HEK293 (cell line): ENCODE measurements around the gene L3HYPDH.

Experiments used
- CTCF ChIA-PET: fragments of 350-600 bp; formaldehyde crosslinking; extraction: SDS; loops from one replicate; lab custom pipeline; 2021; ENCODE audit warnings: antibody characterized with exemption; lab: Yijun Ruan, JAX
- POLR2A ChIA-PET: fragments of 300-600 bp; formaldehyde crosslinking; extraction: SDS; loops from one replicate; lab custom pipeline; 2020; ENCODE audit warnings: antibody characterized with exemption, inconsistent platforms; lab: Yijun Ruan, JAX
- H3K27ac ChIP-seq: fragments of 200-500 bp; sonication (Bioruptor generic); 2 replicates; pipeline ENCODE4 v1.5.1; 2014; ENCODE audit warnings: low read depth, low read length, control low read depth, inconsistent platforms; ENCODE audit errors: extremely low read depth
- H3K36me3 ChIP-seq, 2 experiments: fragments of 200-500 bp in 1 of 2; sonication (Bioruptor generic) in 1 of 2; 1 replicate in 1 of 2; 2 replicates in 1 of 2; pipeline ENCODE4 v1.5.1; 2014 to 2017; ENCODE audit warnings: inconsistent platforms in 2 of 2, low read length in 2 of 2; ENCODE audit not compliant: control insufficient read depth in 2 of 2, insufficient read depth in 1 of 2
- H3K4me1 ChIP-seq: fragments of 200-500 bp; sonication (Bioruptor generic); 2 replicates; pipeline ENCODE4 v1.5.1; 2014; ENCODE audit warnings: mild to moderate bottlenecking, low read length, inconsistent platforms; ENCODE audit not compliant: control insufficient read depth, insufficient read depth
- H3K4me3 ChIP-seq: 2 replicates; pipeline ENCODE4 v1.5.1; 2011; ENCODE audit warnings: low read depth, mild to moderate bottlenecking, control low read depth, low read length, moderate library complexity
- H3K9me3 ChIP-seq: fragments of 200-500 bp; sonication (Bioruptor generic); 2 replicates; pipeline ENCODE4 v1.5.1; 2014; ENCODE audit warnings: low read depth, low read length, inconsistent platforms; ENCODE audit not compliant: control insufficient read depth, insufficient read depth
- GLIS1 ChIP-seq: fragments of 450-650 bp; formaldehyde crosslinking; IDR thresholded peaks from 2 replicates; pipeline ENCODE4 v1.5.1; 2016; ENCODE audit warnings: missing biosample characterization, missing genetic modification characterization
- HIC1 ChIP-seq: fragments of 450-650 bp; formaldehyde crosslinking; IDR thresholded peaks from 2 replicates; pipeline ENCODE4 v1.5.1; 2016; ENCODE audit warnings: missing biosample characterization, missing genetic modification characterization
- HOXC10 ChIP-seq: sonication (generic); formaldehyde crosslinking; IDR thresholded peaks from 2 replicates; pipeline ENCODE4 v1.8.1; 2023; ENCODE audit warnings: mild to moderate bottlenecking, missing genetic modification reagents
- SP2 ChIP-seq: fragments of 450-650 bp; formaldehyde crosslinking; IDR thresholded peaks from 2 replicates; pipeline ENCODE4 v1.5.1; 2016; ENCODE audit warnings: missing biosample characterization, missing genetic modification characterization
- SP3 ChIP-seq: fragments of 450-650 bp; formaldehyde crosslinking; IDR thresholded peaks from 2 replicates; pipeline ENCODE4 v1.5.1; 2016; ENCODE audit warnings: missing biosample characterization, missing genetic modification characterization
- YY1 ChIP-seq: fragments of 450-650 bp; formaldehyde crosslinking; IDR thresholded peaks from 2 replicates; pipeline ENCODE4 v1.5.1; 2018; ENCODE audit warnings: missing biosample characterization, missing genetic modification characterization
- ZFHX2 ChIP-seq: fragments of 450-650 bp; formaldehyde crosslinking; conservative IDR thresholded peaks from 2 replicates; pipeline ENCODE4 v1.5.1; 2016; ENCODE audit warnings: missing biosample characterization, missing genetic modification characterization
- ZNF114 ChIP-seq: fragments of 450-650 bp; formaldehyde crosslinking; IDR thresholded peaks from 2 replicates; pipeline ENCODE4 v1.5.0; 2017; ENCODE audit warnings: missing biosample characterization, missing genetic modification characterization
- ZNF133 ChIP-seq: fragments of 450-650 bp; formaldehyde crosslinking; IDR thresholded peaks from 2 replicates; pipeline ENCODE4 v1.5.1; 2016; ENCODE audit warnings: missing biosample characterization, missing genetic modification characterization
- ZNF211 ChIP-seq: fragments of 450-650 bp; formaldehyde crosslinking; IDR thresholded peaks from 2 replicates; pipeline ENCODE4 v1.5.1; 2016; ENCODE audit warnings: low read depth, missing biosample characterization, missing genetic modification characterization
- ZNF214 ChIP-seq: fragments of 450-650 bp; formaldehyde crosslinking; IDR thresholded peaks from 2 replicates; pipeline ENCODE4 v1.5.1; 2017; ENCODE audit warnings: missing biosample characterization, mild to moderate bottlenecking, missing genetic modification characterization, borderline replicate concordance
- ZNF292 ChIP-seq: fragments of 450-650 bp; formaldehyde crosslinking; IDR thresholded peaks from 2 replicates; pipeline ENCODE4 v1.5.1; 2016; ENCODE audit warnings: low read depth, missing biosample characterization, missing genetic modification characterization, borderline replicate concordance
- ZNF341 ChIP-seq: fragments of 450-650 bp; formaldehyde crosslinking; IDR thresholded peaks from 2 replicates; pipeline ENCODE4; 2016; ENCODE audit warnings: low read depth, missing biosample characterization, missing genetic modification characterization
- ZNF521 ChIP-seq: fragments of 450-650 bp; formaldehyde crosslinking; IDR thresholded peaks from 2 replicates; pipeline ENCODE4 v1.5.1; 2017; ENCODE audit warnings: missing biosample characterization, mild to moderate bottlenecking, missing genetic modification characterization
- ZNF548 ChIP-seq: fragments of 450-650 bp; formaldehyde crosslinking; IDR thresholded peaks from 2 replicates; pipeline ENCODE4 v1.5.1; 2016; ENCODE audit warnings: missing biosample characterization, missing genetic modification characterization
- ZNF596 ChIP-seq: fragments of 450-650 bp; IDR thresholded peaks from 2 replicates; pipeline ENCODE4 v1.5.0; 2018; ENCODE audit warnings: missing biosample characterization, mild to moderate bottlenecking, missing genetic modification characterization, moderate library complexity
- ZNF621 ChIP-seq: fragments of 450-650 bp; formaldehyde crosslinking; IDR thresholded peaks from 2 replicates; pipeline ENCODE4 v1.5.1; 2017; ENCODE audit warnings: missing biosample characterization, missing genetic modification characterization
- ZNF626 ChIP-seq: fragments of 450-650 bp; sonication (Bioruptor Pico); formaldehyde crosslinking; IDR thresholded peaks from 2 replicates; pipeline ENCODE4 v1.5.1; 2018; ENCODE audit warnings: missing biosample characterization, missing genetic modification characterization, inconsistent platforms
- ZNF629 ChIP-seq: fragments of 450-650 bp; formaldehyde crosslinking; IDR thresholded peaks from 2 replicates; pipeline ENCODE4 v1.5.1; 2017; ENCODE audit warnings: missing biosample characterization, missing genetic modification characterization
- ZNF677 ChIP-seq: fragments of 450-650 bp; IDR thresholded peaks from 2 replicates; pipeline ENCODE4 v1.5.0; 2018; ENCODE audit warnings: missing biosample characterization, mild to moderate bottlenecking, missing genetic modification characterization, moderate library complexity
- ZNF76 ChIP-seq: fragments of 450-650 bp; formaldehyde crosslinking; IDR thresholded peaks from 2 replicates; pipeline ENCODE4; 2016; ENCODE audit warnings: low read depth, missing biosample characterization, missing genetic modification characterization, borderline replicate concordance
- ZNF792 ChIP-seq: fragments of 450-650 bp; formaldehyde crosslinking; IDR thresholded peaks from 2 replicates; pipeline ENCODE4 v1.5.1; 2016; ENCODE audit warnings: missing biosample characterization, missing genetic modification characterization
- ZSCAN23 ChIP-seq: fragments of 450-650 bp; formaldehyde crosslinking; IDR thresholded peaks from 2 replicates; pipeline ENCODE4 v1.5.1; 2016; ENCODE audit warnings: missing biosample characterization, missing genetic modification characterization
- TF ChIP-seq, protein P1 (sequence below): fragments of 450-650 bp; formaldehyde crosslinking; IDR thresholded peaks from 2 replicates; pipeline ENCODE4 v1.5.1; 2016; ENCODE audit warnings: missing biosample characterization, missing genetic modification characterization

L3HYPDH gene

GRCh38 chr14:59532419-59532818 lies 48.2 kb upstream of the L3HYPDH start:
- Histone ChIP-seq H3K27ac (no peak overlapping the region), H3K4me1 (no peaks in the 10 kb centered on the region), H3K36me3 (no peaks in the 10 kb centered on the region; a peak in 1 of 3 replicates), H3K4me3 (no peak overlapping the region), H3K9me3 (no peaks in the 10 kb centered on the region)
- POLR2A ChIA-PET = no interaction called here
- CTCF ChIA-PET = no interaction called here
- TF ChIP-seq ZNF341 (tag by site-specific recombination) (no peak), YY1 (tag by site-specific recombination) (no peak), ZNF292 (tag by site-specific recombination) (no peak)

- no peak for TF ChIP-seq ZNF629
- no peak for TF ChIP-seq ZNF114 (tag by site-specific recombination)
- no peak for TF ChIP-seq ZNF792 (tag by site-specific recombination)
- no peak for TF ChIP-seq ZNF214 (tag by site-specific recombination)
- no peak for TF ChIP-seq ZNF521
- TF ChIP-seq ZNF677 (tag by site-specific recombination) = no peak
- TF ChIP-seq ZNF76 (tag by site-specific recombination) = no peak
- TF ChIP-seq, all 188 proteins: peak for 0
- H3K27ac ChIP-seq = no peak overlapping the region
- POLR2A ChIA-PET = no interaction called here
- CTCF ChIA-PET = interaction anchor here (0.7 kb wide), 1 partner anchor 22 kb away, joined by 3 read pairs; no protein-coding TSS in a partner anchor
- H3K9me3 ChIP-seq = no peaks in the 10 kb centered on the region
- H3K4me3 ChIP-seq = no peak overlapping the region
- H3K36me3 ChIP-seq = no peaks in the 10 kb centered on the region
- no peaks in the 10 kb centered on the region for H3K4me1 ChIP-seq
Observed at GRCh38 chr14:59530349-59530748, 46.1 kb upstream of the L3HYPDH start.

DNA sequence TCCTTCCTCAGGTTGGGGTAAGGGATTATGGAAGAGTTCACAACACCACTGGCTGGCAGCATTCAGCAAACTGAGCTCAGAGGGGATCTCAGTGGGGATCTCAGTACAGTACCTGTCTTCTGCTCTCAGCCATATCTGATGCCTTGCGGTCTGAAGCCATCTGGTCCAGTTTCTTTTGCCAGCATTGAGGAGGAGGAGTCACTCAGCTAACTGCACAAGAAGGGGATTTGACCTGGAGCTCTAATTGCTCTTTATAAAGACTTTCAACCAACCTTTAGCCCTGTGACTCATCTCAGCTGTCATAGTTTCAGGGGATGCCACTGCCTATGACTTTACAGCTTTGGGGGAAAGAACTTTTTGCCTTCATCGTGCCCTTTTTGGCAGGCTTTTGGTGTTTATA lies 45.0 kb upstream of the L3HYPDH start:
- Histone ChIP-seq H3K4me3 (no peak overlapping the region), H3K36me3 (no peaks in the 10 kb centered on the region), H3K9me3 (no peaks in the 10 kb centered on the region), H3K4me1 (no peaks in the 10 kb centered on the region), H3K27ac (no peak overlapping the region)
- ChIA-PET POLR2A (no interaction called here), CTCF (interaction anchor here (1.1 kb wide), 1 partner anchor 48 kb away, joined by 7 read pairs; the partner anchor contains the start of gene CCDC175)
- no peak for TF ChIP-seq SP2
- TF ChIP-seq ZNF133 (tag by site-specific recombination) = no peak

- CTCF ChIA-PET = interaction anchor here (1.4 to 1.6 kb wide), 2 partner anchors 13 to 58 kb away, joined by 3 to 4 read pairs; no protein-coding TSS in a partner anchor
- Histone ChIP-seq H3K4me1 (no peaks in the 10 kb centered on the region), H3K36me3 (no peaks in the 10 kb centered on the region), H3K4me3 (no peak overlapping the region), H3K9me3 (no peaks in the 10 kb centered on the region), H3K27ac (no peak overlapping the region)
- TF ChIP-seq, protein P1, sequence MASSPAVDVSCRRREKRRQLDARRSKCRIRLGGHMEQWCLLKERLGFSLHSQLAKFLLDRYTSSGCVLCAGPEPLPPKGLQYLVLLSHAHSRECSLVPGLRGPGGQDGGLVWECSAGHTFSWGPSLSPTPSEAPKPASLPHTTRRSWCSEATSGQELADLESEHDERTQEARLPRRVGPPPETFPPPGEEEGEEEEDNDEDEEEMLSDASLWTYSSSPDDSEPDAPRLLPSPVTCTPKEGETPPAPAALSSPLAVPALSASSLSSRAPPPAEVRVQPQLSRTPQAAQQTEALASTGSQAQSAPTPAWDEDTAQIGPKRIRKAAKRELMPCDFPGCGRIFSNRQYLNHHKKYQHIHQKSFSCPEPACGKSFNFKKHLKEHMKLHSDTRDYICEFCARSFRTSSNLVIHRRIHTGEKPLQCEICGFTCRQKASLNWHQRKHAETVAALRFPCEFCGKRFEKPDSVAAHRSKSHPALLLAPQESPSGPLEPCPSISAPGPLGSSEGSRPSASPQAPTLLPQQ (tag by site-specific recombination) = no peak
- TF ChIP-seq ZNF626 (tag by site-specific recombination) (no peak), HIC1 (tag by site-specific recombination) (no peak), ZNF596 (tag by site-specific recombination) (no peak), HOXC10 (CRISPR knock-in tag) (no peak), SP3 (no peak), ZFHX2 (tag by site-specific recombination) (no peak), GLIS1 (tag by site-specific recombination) (no peak), ZNF292 (tag by site-specific recombination) (no peak), ZNF621 (tag by site-specific recombination) (no peak), ZNF548 (no peak), ZSCAN23 (tag by site-specific recombination) (no peak), ZNF211 (tag by site-specific recombination) (no peak)
- POLR2A ChIA-PET = no interaction called here
Observed at GRCh38 chr14:59520224-59520623, 36.0 kb upstream of the L3HYPDH start.
